Progenitor cell of endocrine pancreas (in vitro differentiated cells): ENCODE data around the gene HERC4. TPM values are rescaled to one million over a fixed set of nuclear protein-coding genes. Genes with fewer than 3 reads are reported as not detected.
"Not testable (repeated sequence)": the region's sequence is repeated elsewhere in the genome, so short reads cannot be mapped to it uniquely, and the experiment has no call there.

Experiments
- DNase-seq: peaks from one replicate; pipeline ENCODE4 v3.0.0; 2021; ENCODE audit warnings: low spot score; ENCODE audit not compliant: unreplicated experiment
- H3K27ac Mint-ChIP-seq: 2 replicates; pipeline ENCODE4 v1.8.0; 2021; ENCODE audit warnings: mild to moderate bottlenecking, moderate library complexity, mixed read lengths
- H3K27me3 Mint-ChIP-seq: 2 replicates; pipeline ENCODE4 v1.8.0; 2021; ENCODE audit warnings: mixed read lengths
- H3K36me3 Mint-ChIP-seq: 2 replicates; pipeline ENCODE4 v1.8.0; 2022; ENCODE audit warnings: mixed read lengths; ENCODE audit not compliant: insufficient read depth
- H3K4me1 Mint-ChIP-seq: 2 replicates; pipeline ENCODE4 v1.8.0; 2021; ENCODE audit warnings: low read depth, mixed read lengths
- H3K4me3 Mint-ChIP-seq: 2 replicates; pipeline ENCODE4 v1.8.0; 2021; ENCODE audit warnings: low read depth, mild to moderate bottlenecking, moderate library complexity, mixed read lengths
- H3K9me3 Mint-ChIP-seq: 2 replicates; pipeline ENCODE4 v1.8.0; 2021; ENCODE audit warnings: low read depth, mixed read lengths
- CTCF ChIP-seq: fragments of 200-600 bp; sonication (generic); IDR thresholded peaks from one replicate; pipeline ENCODE4 v1.5.0; 2021; ENCODE audit warnings: antibody characterized with exemption, mild to moderate bottlenecking; ENCODE audit not compliant: unreplicated experiment
- total RNA-seq: library from RNA; stranded (reverse); gene quantifications from 2 replicates; pipeline ENCODE4 v1.2.1, GENCODE V29; 2021

Gene HERC4
- total RNA-seq, 1 donor from 2014 or later = 62.1 TPM

GRCh38 chr10:68080853-68081431 lies 5.9 kb upstream of the HERC4 start:
- TF ChIP-seq CTCF = no peak
- no peaks in the 10 kb centered on the region for H3K4me1 Mint-ChIP-seq

GRCh38 chr10:68079434-68079833 lies 4.4 kb upstream of the HERC4 start:
- Mint-ChIP-seq H3K4me3 (no peak overlapping the region), H3K4me1 (no peaks in the 10 kb centered on the region), H3K27me3 (peaks cover 3% of the 10 kb centered on the region), H3K9me3 (no peaks in the 10 kb centered on the region), H3K36me3 (no peaks in the 10 kb centered on the region), H3K27ac (no peak overlapping the region)
- no peak for DNase-seq
- TF ChIP-seq CTCF = no peak

More at GRCh38 chr10:68080853-68081431, 5.9 kb upstream of the HERC4 start:
- Mint-ChIP-seq H3K4me3 (no peak overlapping the region), H3K27me3 (peaks cover 3% of the 10 kb centered on the region), H3K36me3 (no peaks in the 10 kb centered on the region), H3K27ac (no peak overlapping the region), H3K9me3 (no peaks in the 10 kb centered on the region)
- no peak for DNase-seq

GRCh38 chr10:68077026-68077425 lies 1.9 kb upstream of the HERC4 start:
- peaks cover 15% of the 10 kb centered on the region for H3K4me1 Mint-ChIP-seq
- H3K27ac Mint-ChIP-seq = no peak overlapping the region
- no peaks in the 10 kb centered on the region for H3K27me3 Mint-ChIP-seq
- H3K4me3 Mint-ChIP-seq = no peak overlapping the region
- H3K9me3 Mint-ChIP-seq = no peaks in the 10 kb centered on the region
- no peaks in the 10 kb centered on the region for H3K36me3 Mint-ChIP-seq
- TF ChIP-seq CTCF = no peak
- DNase-seq = no peak

GRCh38 chr10:68076081-68076480 lies 998 bp upstream of the HERC4 start:
- peaks cover 16% of the 10 kb centered on the region for H3K4me1 Mint-ChIP-seq
- not testable (repeated sequence) for H3K27ac Mint-ChIP-seq, H3K9me3 Mint-ChIP-seq, DNase-seq, H3K4me3 Mint-ChIP-seq, H3K36me3 Mint-ChIP-seq, H3K27me3 Mint-ChIP-seq

GRCh38 chr10:68075550-68076004 lies 494 bp upstream of the HERC4 start:
- DNase-seq = no peak
- Mint-ChIP-seq H3K36me3 (peaks cover 3% of the 10 kb centered on the region), H3K4me3 (peak overlapping the region; percentile 98), H3K4me1 (peaks cover 16% of the 10 kb centered on the region), H3K9me3 (no peaks in the 10 kb centered on the region), H3K27me3 (no peaks in the 10 kb centered on the region), H3K27ac (peak overlapping the region; percentile 33)
- no peak for TF ChIP-seq CTCF
